Measurements from ENCODE around the gene SDHB.

SDHB gene

GRCh38 chr1:17084787-17085186, 31.0 kb upstream of the SDHB start:
- Mint-ChIP-seq H3K36me3 (no peaks in the 10 kb centered on the region), H3K4me1 (no peaks in the 10 kb centered on the region), H3K27ac (no peak overlapping the region), H3K9me3 (no peaks in the 10 kb centered on the region), H3K4me3 (no peak overlapping the region), H3K27me3 (peaks cover 0 to 9% of the 10 kb centered on the region in 2 donors)
- DNase-seq (no peak), ATAC-seq (replicated peaks) (no peak)

GRCh38 chr1:17082761-17083160, 28.9 kb upstream of the SDHB start:
- DNase-seq (no peak), ATAC-seq (replicated peaks) (no peak)
- Mint-ChIP-seq H3K9me3 (no peaks in the 10 kb centered on the region), H3K36me3 (no peaks in the 10 kb centered on the region), H3K4me1 (no peaks in the 10 kb centered on the region), H3K4me3 (no peak overlapping the region), H3K27me3 (peaks cover 0 to 9% of the 10 kb centered on the region in 2 donors), H3K27ac (no peak overlapping the region)

GRCh38 chr1:17081439-17081838, 27.6 kb upstream of the SDHB start:
- no peak for ATAC-seq (replicated peaks)
- Mint-ChIP-seq H3K4me1 (no peaks in the 10 kb centered on the region), H3K27me3 (peaks cover 5 to 16% of the 10 kb centered on the region in 2 donors), H3K4me3 (no peak overlapping the region), H3K27ac (no peak overlapping the region), H3K9me3 (no peaks in the 10 kb centered on the region), H3K36me3 (no peaks in the 10 kb centered on the region)
- DNase-seq: no peak

- no peak overlapping the region for H3K27ac Mint-ChIP-seq
- H3K9me3 Mint-ChIP-seq: no peaks in the 10 kb centered on the region
- ATAC-seq (replicated peaks) (no peak), DNase-seq (no peak)
- H3K36me3 Mint-ChIP-seq: no peaks in the 10 kb centered on the region
- H3K4me3 Mint-ChIP-seq: no peak overlapping the region
- no peaks in the 10 kb centered on the region for H3K4me1 Mint-ChIP-seq
- H3K27me3 Mint-ChIP-seq: peaks cover 5 to 16% of the 10 kb centered on the region in 2 donors
These were observed 27.0 kb upstream of the SDHB start for GRCh38 chr1:17080880-17081279.

- H3K27me3 Mint-ChIP-seq: peaks cover 8 to 16% of the 10 kb centered on the region in 2 donors
- H3K9me3 Mint-ChIP-seq: peaks cover 2 to 4% of the 10 kb centered on the region in 2 donors
- ATAC-seq (replicated peaks) (no peak), DNase-seq (no peak)
- peaks cover 2 to 5% of the 10 kb centered on the region in 2 donors for H3K36me3 Mint-ChIP-seq
- H3K4me3 Mint-ChIP-seq: no peak overlapping the region
- no peak overlapping the region for H3K27ac Mint-ChIP-seq
- no peaks in the 10 kb centered on the region for H3K4me1 Mint-ChIP-seq
These were observed 26.4 kb upstream of the SDHB start for GRCh38 chr1:17080085-17080759.

- H3K4me1 Mint-ChIP-seq: no peaks in the 10 kb centered on the region
- ATAC-seq (replicated peaks) (no peak), DNase-seq (no peak)
- peaks cover 8 to 14% of the 10 kb centered on the region in 2 donors for H3K27me3 Mint-ChIP-seq
- no peak overlapping the region for H3K27ac Mint-ChIP-seq
- H3K9me3 Mint-ChIP-seq: peaks cover 2 to 5% of the 10 kb centered on the region in 2 donors
- H3K4me3 Mint-ChIP-seq: no peak overlapping the region
- H3K36me3 Mint-ChIP-seq: peaks cover 2 to 5% of the 10 kb centered on the region in 2 donors
These were observed 25.4 kb upstream of the SDHB start for GRCh38 chr1:17078991-17079868.

- DNase-seq (no peak), ATAC-seq (replicated peaks) (peak in 1 of 2 donors; percentile 52)
- peaks cover 7 to 8% of the 10 kb centered on the region in 2 donors for H3K27me3 Mint-ChIP-seq
These were observed 21.8 kb upstream of the SDHB start for GRCh38 chr1:17075470-17076255.

GRCh38 chr1:17071794-17072193, 18.0 kb upstream of the SDHB start:
- Mint-ChIP-seq H3K27me3 (peaks cover 2 to 6% of the 10 kb centered on the region in 2 donors), H3K36me3 (peaks cover 2 to 5% of the 10 kb centered on the region in 2 donors), H3K9me3 (peaks cover 2 to 5% of the 10 kb centered on the region in 2 donors), H3K27ac (no peak overlapping the region), H3K4me1 (no peaks in the 10 kb centered on the region), H3K4me3 (no peak overlapping the region)
- DNase-seq (no peak), ATAC-seq (replicated peaks) (no peak)

More at GRCh38 chr1:17075470-17076255, 21.8 kb upstream of the SDHB start:
- Mint-ChIP-seq H3K36me3 (peaks cover 2 to 5% of the 10 kb centered on the region in 2 donors), H3K9me3 (peaks cover 2 to 5% of the 10 kb centered on the region in 2 donors), H3K4me3 (no peak overlapping the region), H3K27ac (no peak overlapping the region), H3K4me1 (no peaks in the 10 kb centered on the region)

- Mint-ChIP-seq H3K4me3 (no peak overlapping the region), H3K9me3 (no peaks in the 10 kb centered on the region), H3K27ac (no peak overlapping the region), H3K27me3 (no peaks in the 10 kb centered on the region), H3K4me1 (no peaks in the 10 kb centered on the region), H3K36me3 (peaks cover 0 to 2% of the 10 kb centered on the region in 2 donors)
- no peak for ATAC-seq (replicated peaks)
- DNase-seq: no peak
These were observed 16.3 kb upstream of the SDHB start for GRCh38 chr1:17070163-17070525.

GRCh38 chr1:17069452-17070162, 15.8 kb upstream of the SDHB start:
- Mint-ChIP-seq H3K27me3 (no peaks in the 10 kb centered on the region), H3K4me1 (no peaks in the 10 kb centered on the region), H3K36me3 (peaks cover 0 to 2% of the 10 kb centered on the region in 2 donors), H3K9me3 (no peaks in the 10 kb centered on the region), H3K4me3 (no peak overlapping the region), H3K27ac (no peak overlapping the region)
- ATAC-seq (replicated peaks): no peak
- no peak for DNase-seq

GRCh38 chr1:17068789-17069188, 15.0 kb upstream of the SDHB start:
- Mint-ChIP-seq H3K27me3 (no peaks in the 10 kb centered on the region), H3K36me3 (peaks cover 0 to 2% of the 10 kb centered on the region in 2 donors), H3K27ac (no peak overlapping the region), H3K4me3 (no peak overlapping the region), H3K4me1 (no peaks in the 10 kb centered on the region), H3K9me3 (no peaks in the 10 kb centered on the region)
- DNase-seq: no peak
- no peak for ATAC-seq (replicated peaks)

- H3K36me3 Mint-ChIP-seq: peaks cover 0 to 2% of the 10 kb centered on the region in 2 donors
- H3K4me1 Mint-ChIP-seq: no peaks in the 10 kb centered on the region
- no peak overlapping the region for H3K4me3 Mint-ChIP-seq
- no peak for DNase-seq
- H3K27me3 Mint-ChIP-seq: no peaks in the 10 kb centered on the region
- no peak for ATAC-seq (replicated peaks)
- H3K27ac Mint-ChIP-seq: no peak overlapping the region
- H3K9me3 Mint-ChIP-seq: no peaks in the 10 kb centered on the region
These were observed 13.8 kb upstream of the SDHB start for GRCh38 chr1:17067465-17068240.

- Mint-ChIP-seq H3K27ac (no peak overlapping the region), H3K4me3 (no peak overlapping the region), H3K4me1 (no peaks in the 10 kb centered on the region), H3K27me3 (peaks cover 0 to 1% of the 10 kb centered on the region in 2 donors), H3K36me3 (peaks cover 0 to 2% of the 10 kb centered on the region in 2 donors), H3K9me3 (no peaks in the 10 kb centered on the region)
- ATAC-seq (replicated peaks) (no peak), DNase-seq (no peak)
These were observed 13.2 kb upstream of the SDHB start for GRCh38 chr1:17067069-17067426.

Measured in stimulated activated naive B cell treated with anti-CD40 and anti-IgM and Interleukin-4, amounts not matched to agents 10 μg/mL and 1 μg/mL and 100 μg/mL, for 72 hours (primary cell).